ENCODE data around the gene ARAP2.

Gene ARAP2

GRCh38 chr4:36038491-36038890 is 205.8 kb downstream of the ARAP2 start:
- TF ChIP-seq CTCF (IDR thresholded peaks at IDR 0.05; ENCODE audit: borderline replicate concordance, extremely low read depth, low read length, poor library complexity, severe bottlenecking) (no peak), EZH2 (IDR thresholded peaks at IDR 0.05; ENCODE audit: borderline replicate concordance, low read depth, low read length, severe bottlenecking) (no peak)
- no peaks in the 10 kb centered on the region for H4K20me1 ChIP-seq (ENCODE audit: insufficient read depth, low read length)
- DNase-seq = no peak
- no peak overlapping the region for H3K4me2 ChIP-seq (ENCODE audit: insufficient read depth, low read length)
- ATAC-seq (ENCODE audit: insufficient read depth, low read depth) = no peak
- peaks cover 11% of the 10 kb centered on the region for H3K4me1 ChIP-seq (ENCODE audit: insufficient read depth, low read length)
- H3K9me3 ChIP-seq (ENCODE audit: insufficient read depth, low read length, severe bottlenecking) = no peaks in the 10 kb centered on the region
- no peak overlapping the region for H3K9ac ChIP-seq (ENCODE audit: low read depth, low read length)
- H3K36me3 ChIP-seq (ENCODE audit: insufficient read depth, low read length) = no peaks in the 10 kb centered on the region
- no peak overlapping the region for H3K4me3 ChIP-seq (ENCODE audit: low read depth in 1 of 2, low read length in 2 of 2)
- no peaks in the 10 kb centered on the region for H3K79me2 ChIP-seq (ENCODE audit: insufficient read depth, low read length)
- no peaks in the 10 kb centered on the region for H3K27me3 ChIP-seq (ENCODE audit: insufficient read depth, low read length, poor library complexity)
- H2AFZ ChIP-seq (ENCODE audit: low read depth, low read length) = no peak overlapping the region
- no peak overlapping the region for H3K27ac ChIP-seq (ENCODE audit: low read length)

GRCh38 chr4:36037127-36037526 is 207.2 kb downstream of the ARAP2 start:
- no peaks in the 10 kb centered on the region for H3K9me3 ChIP-seq (ENCODE audit: insufficient read depth, low read length, severe bottlenecking)
- peaks cover 11% of the 10 kb centered on the region for H3K4me1 ChIP-seq (ENCODE audit: insufficient read depth, low read length)
- H3K27ac ChIP-seq (ENCODE audit: low read length) = no peak overlapping the region
- TF ChIP-seq CTCF (IDR thresholded peaks at IDR 0.05; ENCODE audit: borderline replicate concordance, extremely low read depth, low read length, poor library complexity, severe bottlenecking) (no peak), EZH2 (IDR thresholded peaks at IDR 0.05; ENCODE audit: borderline replicate concordance, low read depth, low read length, severe bottlenecking) (no peak)
- ATAC-seq (ENCODE audit: insufficient read depth, low read depth) (no peak), DNase-seq (no peak)
- no peaks in the 10 kb centered on the region for H3K27me3 ChIP-seq (ENCODE audit: insufficient read depth, low read length, poor library complexity)
- no peaks in the 10 kb centered on the region for H4K20me1 ChIP-seq (ENCODE audit: insufficient read depth, low read length)
- no peaks in the 10 kb centered on the region for H3K79me2 ChIP-seq (ENCODE audit: insufficient read depth, low read length)
- no peak overlapping the region for H3K4me2 ChIP-seq (ENCODE audit: insufficient read depth, low read length)
- no peaks in the 10 kb centered on the region for H3K36me3 ChIP-seq (ENCODE audit: insufficient read depth, low read length)
- no peak overlapping the region for H2AFZ ChIP-seq (ENCODE audit: low read depth, low read length)
- H3K4me3 ChIP-seq (ENCODE audit: low read depth in 1 of 2, low read length in 2 of 2) = no peak overlapping the region
- no peak overlapping the region for H3K9ac ChIP-seq (ENCODE audit: low read depth, low read length)

- TF ChIP-seq EZH2 (IDR thresholded peaks at IDR 0.05; ENCODE audit: borderline replicate concordance, low read depth, low read length, severe bottlenecking) (no peak), CTCF (IDR thresholded peaks at IDR 0.05; ENCODE audit: borderline replicate concordance, extremely low read depth, low read length, poor library complexity, severe bottlenecking) (no peak)
- no peak overlapping the region for H3K9ac ChIP-seq (ENCODE audit: low read depth, low read length)
- no peaks in the 10 kb centered on the region for H3K9me3 ChIP-seq (ENCODE audit: insufficient read depth, low read length, severe bottlenecking)
- H4K20me1 ChIP-seq (ENCODE audit: insufficient read depth, low read length) = no peaks in the 10 kb centered on the region
- no peaks in the 10 kb centered on the region for H3K27me3 ChIP-seq (ENCODE audit: insufficient read depth, low read length, poor library complexity)
- ATAC-seq (ENCODE audit: insufficient read depth, low read depth) (no peak), DNase-seq (no peak)
- no peaks in the 10 kb centered on the region for H3K4me1 ChIP-seq (ENCODE audit: insufficient read depth, low read length)
- no peaks in the 10 kb centered on the region for H3K36me3 ChIP-seq (ENCODE audit: insufficient read depth, low read length)
- no peak overlapping the region for H2AFZ ChIP-seq (ENCODE audit: low read depth, low read length)
- H3K4me3 ChIP-seq (ENCODE audit: low read depth in 1 of 2, low read length in 2 of 2) = no peak overlapping the region
- no peak overlapping the region for H3K27ac ChIP-seq (ENCODE audit: low read length)
- no peaks in the 10 kb centered on the region for H3K79me2 ChIP-seq (ENCODE audit: insufficient read depth, low read length)
- H3K4me2 ChIP-seq (ENCODE audit: insufficient read depth, low read length) = no peak overlapping the region
These were observed 214.4 kb downstream of the ARAP2 start for GRCh38 chr4:36029951-36030350.

- DNase-seq (no peak), ATAC-seq (ENCODE audit: insufficient read depth, low read depth) (no peak)
- Histone ChIP-seq H2AFZ (ENCODE audit: low read depth, low read length) (no peak overlapping the region), H3K9me3 (ENCODE audit: insufficient read depth, low read length, severe bottlenecking) (no peaks in the 10 kb centered on the region), H3K27ac (ENCODE audit: low read length) (no peak overlapping the region), H3K36me3 (ENCODE audit: insufficient read depth, low read length) (no peaks in the 10 kb centered on the region), H3K27me3 (ENCODE audit: insufficient read depth, low read length, poor library complexity) (no peaks in the 10 kb centered on the region), H3K4me2 (ENCODE audit: insufficient read depth, low read length) (no peak overlapping the region), H3K79me2 (ENCODE audit: insufficient read depth, low read length) (no peaks in the 10 kb centered on the region), H3K9ac (ENCODE audit: low read depth, low read length) (no peak overlapping the region), H3K4me1 (ENCODE audit: insufficient read depth, low read length) (no peaks in the 10 kb centered on the region), H4K20me1 (ENCODE audit: insufficient read depth, low read length) (no peaks in the 10 kb centered on the region), H3K4me3 (ENCODE audit: low read depth in 1 of 2, low read length in 2 of 2) (no peak overlapping the region)
- TF ChIP-seq EZH2 (IDR thresholded peaks at IDR 0.05; ENCODE audit: borderline replicate concordance, low read depth, low read length, severe bottlenecking) (no peak), CTCF (IDR thresholded peaks at IDR 0.05; ENCODE audit: borderline replicate concordance, extremely low read depth, low read length, poor library complexity, severe bottlenecking) (no peak)
These were observed 217.1 kb downstream of the ARAP2 start for GRCh38 chr4:36027203-36027602.

Measured in DND-41 (cell line).